DMS153 treated with DMSO at 0.1 percent for 48 hours (cell line): ENCODE measurements around the gene NTHL1.
"Not testable (repeated sequence)": the region's sequence is repeated elsewhere in the genome, so short reads cannot be mapped to it uniquely, and the experiment has no call there.

Experiments used
- DNase-seq: peaks from one replicate; lab custom pipeline; 2025; ENCODE audit not compliant: unreplicated experiment; lab: John Stamatoyannopoulos, UW

Gene NTHL1

DNA sequence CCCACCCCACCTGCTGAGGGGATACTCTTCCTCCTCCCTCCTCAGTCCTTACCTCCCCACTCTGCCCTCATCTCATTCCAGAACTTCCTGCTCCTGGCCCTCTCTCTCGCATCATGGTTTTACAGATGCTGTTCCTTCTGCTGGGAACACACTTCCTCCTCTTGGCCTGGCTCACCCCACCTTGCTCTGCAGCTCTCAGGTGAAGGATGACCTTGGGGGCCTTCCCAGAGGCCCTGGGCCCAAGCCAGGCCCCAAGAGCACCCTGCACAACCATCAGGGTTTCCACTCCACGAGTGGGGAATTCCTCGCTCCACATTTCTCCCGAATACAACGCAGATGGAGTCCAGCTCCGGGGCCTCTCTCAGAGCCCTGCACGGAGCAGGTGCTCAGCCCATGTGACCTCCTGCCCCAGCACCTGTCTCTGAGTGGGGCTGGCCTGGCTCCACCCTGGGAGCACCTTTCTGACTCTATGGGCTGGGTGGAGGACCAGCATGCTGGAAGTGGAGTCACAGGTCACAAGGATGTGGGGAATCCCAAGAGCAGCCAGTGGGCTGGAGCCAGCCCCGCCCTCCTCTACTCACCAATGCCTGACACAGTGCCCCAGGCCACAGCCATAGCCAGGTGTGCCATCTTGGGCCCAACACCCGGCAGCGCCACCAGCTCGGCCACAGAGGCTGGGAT, 4.5 kb downstream of the NTHL1 start:
- peak; percentile 67 for DNase-seq

GRCh38 chr16:2042171-2042985, 5.3 kb downstream of the NTHL1 start:
- DNase-seq: peak; percentile 86

- no peak for DNase-seq
Observed at GRCh38 chr16:2040787-2041522, 6.7 kb downstream of the NTHL1 start.

DNA sequence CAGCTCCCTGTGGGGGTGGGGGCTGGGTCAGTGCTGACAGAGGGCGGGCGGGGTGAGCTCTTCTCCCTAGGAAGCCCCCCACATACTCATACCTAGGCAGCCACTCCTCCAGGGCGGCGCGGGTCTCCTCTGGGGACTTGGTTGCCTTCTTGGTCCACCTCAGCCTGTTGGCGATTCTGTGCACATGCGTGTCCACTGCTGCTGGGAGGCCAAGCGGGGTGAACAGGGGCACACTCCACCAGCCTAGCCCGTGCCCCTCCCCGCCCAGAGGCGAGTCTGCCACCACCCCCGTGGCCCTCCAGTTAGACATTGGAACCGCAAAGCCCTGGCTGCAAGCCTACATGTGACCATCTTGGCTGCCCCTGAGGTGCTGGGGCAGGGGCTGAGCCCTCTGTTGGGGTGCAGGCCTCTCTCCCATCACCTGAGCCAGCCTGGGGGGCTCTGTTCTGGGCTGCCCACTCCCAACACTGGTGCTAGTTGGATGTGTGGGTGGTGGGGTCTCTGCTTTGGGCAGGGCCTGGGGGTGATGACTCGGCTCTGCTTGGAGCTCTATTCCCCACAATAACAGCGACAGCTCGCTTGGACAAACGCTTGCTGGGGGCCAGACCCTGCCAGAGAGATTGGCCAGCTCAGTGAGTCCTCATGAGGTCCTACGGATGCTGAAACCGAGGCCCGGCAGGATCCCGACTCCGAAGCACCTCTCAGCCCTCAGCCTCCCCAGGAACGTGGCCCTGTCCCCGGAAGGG, 7.4 kb downstream of the NTHL1 start:
- no peak for DNase-seq

DNA sequence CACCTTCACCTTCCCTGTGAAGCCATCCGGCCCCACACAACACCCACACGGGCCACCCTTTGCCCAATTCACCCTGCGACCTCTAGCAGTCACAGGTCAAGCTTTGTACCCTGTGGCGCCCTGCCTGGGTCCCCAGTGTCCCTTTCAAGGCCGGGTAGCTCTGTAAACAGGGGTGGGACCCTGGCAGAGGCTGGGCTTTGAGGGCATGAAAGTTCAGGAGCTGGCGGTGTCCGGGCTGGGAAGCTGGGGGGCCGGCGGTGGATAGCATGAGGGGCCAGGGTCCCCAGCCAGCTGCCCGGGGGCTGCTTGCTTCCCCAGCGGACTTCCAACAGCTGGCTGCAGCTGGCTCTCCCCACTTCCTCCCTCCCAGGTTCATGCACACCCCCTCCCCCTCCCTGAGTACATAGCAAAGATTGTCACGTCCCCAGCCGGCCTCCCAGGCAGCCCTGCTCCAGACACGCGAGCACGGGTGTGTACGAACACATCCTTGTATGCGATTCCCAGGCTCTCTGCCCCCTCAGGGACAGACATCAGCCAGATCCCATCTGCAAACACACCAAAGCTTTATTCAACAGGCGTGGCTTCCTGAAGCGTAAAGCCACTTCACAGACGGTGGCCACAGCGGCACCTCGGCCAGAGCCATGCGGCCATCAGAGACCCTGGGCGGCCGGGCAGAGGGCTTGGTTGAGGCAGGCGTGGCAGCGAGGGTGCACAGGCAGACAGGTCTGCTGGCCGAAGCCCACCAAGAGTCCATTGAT, 8.2 kb downstream of the NTHL1 start:
- peak; percentile 55 for DNase-seq

DNA sequence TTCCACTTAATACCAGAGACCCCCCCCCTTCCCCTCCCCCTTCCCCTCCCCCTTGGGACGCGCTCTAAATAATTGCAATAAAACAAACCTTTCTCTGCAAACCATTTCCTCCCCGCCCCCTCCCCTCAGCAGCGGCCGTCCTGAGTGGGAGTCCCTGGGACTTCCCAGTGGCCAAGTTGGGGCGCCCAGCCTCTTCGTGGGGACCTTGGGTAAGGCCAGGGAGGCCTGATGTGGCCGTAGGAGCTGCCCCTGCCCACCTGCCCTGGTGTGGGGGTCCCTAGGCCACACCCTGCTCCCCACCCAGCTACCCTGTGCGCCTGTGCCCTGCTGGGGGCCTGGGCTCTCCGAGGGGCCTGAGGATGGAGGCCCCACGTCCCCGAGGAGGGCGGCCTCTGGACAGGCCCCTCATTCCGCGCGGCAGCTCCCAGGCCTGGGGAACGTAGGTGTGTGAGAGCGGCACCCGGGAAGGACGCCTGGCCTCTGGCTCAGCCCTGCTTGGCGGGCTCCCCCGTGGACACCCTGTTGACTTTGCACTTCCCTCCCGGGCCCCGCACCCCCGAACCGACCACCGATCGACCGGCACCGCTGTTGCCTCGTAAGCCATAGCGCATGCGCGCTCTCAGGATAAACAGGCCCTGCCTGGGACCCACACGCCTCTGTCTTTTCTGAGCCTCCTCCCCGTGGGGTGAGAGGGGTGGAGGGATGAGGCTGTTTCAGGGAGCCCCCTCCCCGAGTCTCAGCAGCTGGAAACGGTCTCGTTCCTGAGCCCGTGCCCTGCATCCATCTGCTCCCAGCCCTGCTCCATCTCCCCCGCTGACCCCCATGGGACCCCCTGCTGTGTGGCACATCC, 9.0 kb downstream of the NTHL1 start:
- no peak for DNase-seq

DNA sequence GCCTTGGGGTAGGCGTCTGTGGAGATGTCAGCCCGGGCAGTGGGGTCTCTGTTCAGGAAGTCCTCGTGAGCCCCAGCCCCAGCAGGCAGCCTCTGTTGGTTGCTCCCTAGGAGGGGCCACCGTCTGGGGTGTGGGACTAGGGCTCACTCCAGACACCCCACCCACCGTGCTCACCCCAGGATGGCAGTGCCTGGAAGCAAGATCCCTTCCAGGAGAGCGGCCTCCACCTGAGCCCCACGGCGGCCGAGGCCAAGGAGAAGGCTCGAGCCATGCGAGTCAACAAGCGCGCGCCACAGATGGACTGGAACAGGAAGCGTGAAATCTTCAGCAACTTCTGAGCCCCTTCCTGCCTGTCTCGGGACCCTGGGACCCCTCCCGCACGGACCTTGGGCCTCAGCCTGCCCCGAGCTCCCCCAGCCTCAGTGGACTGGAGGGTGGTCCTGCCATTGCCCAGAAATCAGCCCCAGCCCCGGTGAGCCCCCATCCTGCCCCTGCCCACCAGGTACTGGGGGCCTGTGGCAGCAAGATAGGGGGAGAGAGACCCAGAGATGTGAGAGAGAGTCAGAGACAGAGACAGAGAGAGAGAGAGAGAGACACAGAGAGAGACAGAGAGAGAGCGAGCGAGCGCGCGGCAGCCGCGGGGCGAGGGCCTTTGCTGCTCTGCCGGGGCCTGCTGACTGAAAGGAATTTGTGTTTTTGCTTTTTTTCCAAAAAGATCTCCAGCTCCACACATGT, 9.8 kb downstream of the NTHL1 start:
- no peak for DNase-seq

GRCh38 chr16:2037115-2037514, 10.5 kb downstream of the NTHL1 start:
- no peak for DNase-seq

DNA sequence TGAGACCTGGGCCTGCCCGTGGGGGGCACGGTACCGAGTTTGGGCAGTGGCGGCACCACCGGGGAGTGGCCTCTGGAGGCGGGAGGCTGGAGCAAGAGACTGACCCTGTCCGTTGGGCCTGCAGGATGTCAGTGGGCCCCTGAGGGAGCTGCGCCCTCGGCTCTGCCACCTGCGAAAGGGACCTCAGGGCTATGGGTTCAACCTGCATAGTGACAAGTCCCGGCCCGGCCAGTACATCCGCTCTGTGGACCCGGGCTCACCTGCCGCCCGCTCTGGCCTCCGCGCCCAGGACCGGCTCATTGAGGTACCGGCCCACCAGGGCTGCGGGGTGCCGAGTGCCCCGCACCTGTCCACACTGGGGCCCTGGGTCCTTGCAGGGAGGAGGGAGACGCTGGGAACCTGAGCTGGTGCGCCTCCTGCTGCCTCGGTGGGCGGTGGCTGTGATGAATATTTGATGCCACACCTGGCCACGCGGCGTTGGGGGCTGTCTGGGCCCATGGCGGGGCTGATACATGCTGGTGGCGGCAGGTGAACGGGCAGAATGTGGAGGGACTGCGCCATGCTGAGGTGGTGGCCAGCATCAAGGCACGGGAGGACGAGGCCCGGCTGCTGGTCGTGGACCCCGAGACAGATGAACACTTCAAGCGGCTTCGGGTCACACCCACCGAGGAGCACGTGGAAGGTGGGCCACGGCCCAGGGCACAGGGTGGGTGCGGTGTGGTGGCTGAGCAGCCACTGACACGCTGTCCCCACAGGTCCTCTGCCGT, 11.3 kb downstream of the NTHL1 start:
- DNase-seq: no peak

- peak; percentile 62 for DNase-seq
Observed at GRCh38 chr16:2035431-2036199, 12.0 kb downstream of the NTHL1 start.

GRCh38 chr16:2034696-2035430, 12.8 kb downstream of the NTHL1 start:
- no peak for DNase-seq

- not testable (repeated sequence) for DNase-seq
Observed at GRCh38 chr16:2033909-2034695, 13.5 kb downstream of the NTHL1 start.

GRCh38 chr16:2033057-2033908, 14.4 kb downstream of the NTHL1 start:
- DNase-seq: no peak

DNA sequence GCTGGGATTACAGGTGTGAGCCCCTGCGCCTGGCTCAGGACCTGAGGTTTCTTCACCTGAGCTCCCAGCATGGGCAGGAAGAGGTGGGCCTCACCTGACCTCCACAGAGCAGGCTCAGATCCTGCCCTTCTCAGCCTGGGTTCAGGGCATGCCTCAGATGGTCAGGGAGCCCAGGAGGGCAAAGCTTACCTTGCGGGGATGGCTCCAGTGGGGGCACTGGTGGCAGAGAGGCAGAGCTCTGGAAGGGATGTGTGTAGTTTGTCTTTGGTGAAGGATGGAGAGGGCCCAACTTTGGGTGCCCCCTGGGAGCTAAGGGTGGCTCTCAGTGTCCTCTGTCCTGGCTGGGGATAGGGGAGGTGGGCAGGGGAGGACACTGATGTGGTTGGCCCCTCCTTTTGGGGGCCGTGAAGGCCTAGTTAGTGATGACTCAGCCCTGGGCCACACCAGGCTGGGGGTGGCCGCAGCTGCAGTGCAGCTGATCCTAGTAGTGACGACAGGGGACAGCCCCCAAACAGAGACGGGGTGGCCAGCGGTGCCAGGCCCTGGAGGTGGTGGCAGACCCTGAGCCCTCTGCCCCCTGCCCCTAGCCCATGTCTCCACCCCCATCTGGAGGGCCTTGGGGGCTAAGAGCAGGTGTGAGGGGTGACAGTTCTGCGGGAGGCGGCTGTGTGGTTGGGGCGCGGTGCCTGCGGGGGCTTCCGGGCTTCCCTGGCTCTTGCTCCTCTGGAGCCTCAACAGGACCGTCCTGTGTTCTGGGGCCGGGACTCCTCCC, 15.2 kb downstream of the NTHL1 start:
- DNase-seq: no peak
